NCI-H1092 treated with DMSO at 0.1 percent for 48 hours (cell line): Measurements from ENCODE around the gene CRCP.
A peak's percentile ranks its signal among the peaks of the same experiment; 100 is the strongest.
"Not testable (repeated sequence)": the region's sequence is repeated elsewhere in the genome, so short reads cannot be mapped to it uniquely, and the experiment has no call there.

Experiments used
- DNase-seq: peaks from one replicate; lab custom pipeline; 2025; lab: John Stamatoyannopoulos, UW

CRCP gene

GRCh38 chr7:66156035-66156434, 41.4 kb downstream of the CRCP start:
- not testable (repeated sequence) for DNase-seq

- DNase-seq = no peak
These were observed 42.4 kb downstream of the CRCP start for GRCh38 chr7:66157060-66157459.

GRCh38 chr7:66162622-66163021, 48.0 kb downstream of the CRCP start:
- no peak for DNase-seq

- DNase-seq = no peak
These were observed 48.6 kb downstream of the CRCP start for GRCh38 chr7:66163186-66163610.

- DNase-seq = no peak
These were observed 49.7 kb downstream of the CRCP start for GRCh38 chr7:66164356-66164755.

GRCh38 chr7:66167773-66168387, 53.2 kb downstream of the CRCP start:
- peak; percentile 46 for DNase-seq

- DNase-seq = no peak
These were observed 55.0 kb downstream of the CRCP start for GRCh38 chr7:66169616-66170015.

- DNase-seq = no peak
These were observed 55.9 kb downstream of the CRCP start for GRCh38 chr7:66170309-66171231.

GRCh38 chr7:66172536-66173401, 58.1 kb downstream of the CRCP start:
- DNase-seq = not testable (repeated sequence)

GRCh38 chr7:66173856-66174255, 59.2 kb downstream of the CRCP start:
- no peak for DNase-seq

- DNase-seq = not testable (repeated sequence)
These were observed 60.4 kb downstream of the CRCP start for GRCh38 chr7:66175006-66175405.

- DNase-seq = no peak
These were observed 62.3 kb downstream of the CRCP start for GRCh38 chr7:66176914-66177313.

GRCh38 chr7:66178258-66178657, 63.6 kb downstream of the CRCP start:
- DNase-seq = no peak

GRCh38 chr7:66181329-66181728, 66.7 kb downstream of the CRCP start:
- DNase-seq = no peak

GRCh38 chr7:66181845-66182244, 67.2 kb downstream of the CRCP start:
- DNase-seq = no peak

GRCh38 chr7:66182920-66183319, 68.3 kb downstream of the CRCP start:
- no peak for DNase-seq

GRCh38 chr7:66183700-66184099, 69.1 kb downstream of the CRCP start:
- DNase-seq = no peak

- DNase-seq = no peak
These were observed 71.1 kb downstream of the CRCP start for GRCh38 chr7:66185680-66186187.

- no peak for DNase-seq
These were observed 72.3 kb downstream of the CRCP start for GRCh38 chr7:66186991-66187390.

- no peak for DNase-seq
These were observed 73.3 kb downstream of the CRCP start for GRCh38 chr7:66187905-66188304.

GRCh38 chr7:66188645-66189044, 74.0 kb downstream of the CRCP start:
- no peak for DNase-seq
